Measurements from ENCODE around the gene CDYL. TPM values are rescaled to one million over a fixed set of nuclear protein-coding genes. Genes with fewer than 3 reads are reported as not detected.

Gene CDYL
- total and polyA plus RNA-seq, 2 donors = 10.4 to 56.0 TPM

- H3K36me3 ChIP-seq (ENCODE audit: control insufficient read depth in 2 of 2, insufficient read depth in 2 of 2, low read length in 1 of 2) = peaks cover 0 to 3% of the 10 kb centered on the region in 2 donors
- H3K9me3 ChIP-seq (ENCODE audit: control insufficient read depth in 2 of 2, insufficient read depth in 1 of 2, low read length in 1 of 2) = no peaks in the 10 kb centered on the region
- no peak for DNase-seq (ENCODE audit: low read depth in 6 of 9, low spot score in 9 of 9)
- H3K4me3 ChIP-seq (ENCODE audit: low read length in 2 of 2) = no peak overlapping the region
- no peak overlapping the region for H3K27ac ChIP-seq (ENCODE audit: low read depth in 1 of 2, low read length in 1 of 2)
- H3K27me3 ChIP-seq (ENCODE audit: control insufficient read depth in 2 of 2, insufficient read depth in 1 of 2, low read length in 1 of 2) = no peaks in the 10 kb centered on the region
- 96% methylated on average over 4 of the region's 4 CpGs for WGBS
- H3K4me1 ChIP-seq (ENCODE audit: control insufficient read depth in 2 of 2, insufficient read depth in 2 of 2, low read length in 2 of 2) = peaks cover 0 to 3% of the 10 kb centered on the region in 2 donors
Observed at GRCh38 chr6:4885341-4885933, 109.2 kb downstream of the CDYL start.

DNA sequence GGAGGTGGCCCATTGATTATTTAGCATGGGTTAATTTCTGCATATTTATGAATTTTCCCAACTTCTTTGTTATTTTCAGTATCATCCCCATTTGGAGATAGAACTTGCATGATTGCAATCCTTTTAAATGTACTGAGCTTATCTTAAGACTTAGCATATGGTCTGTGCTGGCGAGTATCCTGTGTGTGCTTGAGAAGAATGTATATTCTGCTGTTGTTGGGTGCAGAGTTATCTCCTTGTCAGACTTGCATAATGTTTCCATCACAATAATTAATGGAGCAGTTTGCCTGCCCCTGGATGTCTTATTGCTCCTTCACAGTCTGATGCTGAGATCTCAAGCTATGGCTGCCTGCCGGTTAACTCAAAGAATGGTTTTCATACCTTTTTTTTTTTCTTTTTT is 112.6 kb downstream of the CDYL start:
- H3K4me1 ChIP-seq (ENCODE audit: control insufficient read depth in 2 of 2, insufficient read depth in 2 of 2, low read length in 2 of 2) = peaks cover 0 to 3% of the 10 kb centered on the region in 2 donors
- H3K4me3 ChIP-seq (ENCODE audit: low read length in 2 of 2) = no peak overlapping the region
- 97% methylated on average over 2 of the region's 2 CpGs for WGBS
- H3K27me3 ChIP-seq (ENCODE audit: control insufficient read depth in 2 of 2, insufficient read depth in 1 of 2, low read length in 1 of 2) = no peaks in the 10 kb centered on the region
- no peak overlapping the region for H3K27ac ChIP-seq (ENCODE audit: low read depth in 1 of 2, low read length in 1 of 2)
- H3K36me3 ChIP-seq (ENCODE audit: control insufficient read depth in 2 of 2, insufficient read depth in 2 of 2, low read length in 1 of 2) = peaks cover 9 to 13% of the 10 kb centered on the region in 2 donors
- DNase-seq (ENCODE audit: low read depth in 6 of 9, low spot score in 9 of 9) = no peak
- H3K9me3 ChIP-seq (ENCODE audit: control insufficient read depth in 2 of 2, insufficient read depth in 1 of 2, low read length in 1 of 2) = no peaks in the 10 kb centered on the region

DNA sequence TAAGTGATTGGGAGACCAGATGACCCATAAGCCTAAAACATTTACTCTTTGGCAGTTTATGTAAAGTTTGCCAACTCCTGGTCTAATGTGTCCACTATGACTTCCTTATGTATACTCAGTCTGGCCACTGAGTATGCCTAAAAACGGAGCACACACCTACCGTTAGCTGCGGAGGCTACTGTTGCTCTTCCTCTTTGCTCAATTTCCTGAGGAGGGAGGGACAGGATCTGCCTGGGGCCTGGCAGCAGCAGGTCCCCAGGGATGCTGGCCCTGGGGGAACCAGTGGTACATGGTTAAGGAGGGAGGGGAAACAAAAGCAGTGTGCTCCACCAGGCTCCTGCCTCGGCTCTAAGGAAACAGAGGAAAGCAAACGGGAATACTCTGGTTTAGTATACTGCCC is 113.5 kb downstream of the CDYL start:
- Histone ChIP-seq H3K36me3 (ENCODE audit: control insufficient read depth in 2 of 2, insufficient read depth in 2 of 2, low read length in 1 of 2) (peaks cover 11 to 16% of the 10 kb centered on the region in 2 donors), H3K4me3 (ENCODE audit: low read length in 2 of 2) (no peak overlapping the region), H3K4me1 (ENCODE audit: control insufficient read depth in 2 of 2, insufficient read depth in 2 of 2, low read length in 2 of 2) (peaks cover 0 to 3% of the 10 kb centered on the region in 2 donors), H3K27ac (ENCODE audit: low read depth in 1 of 2, low read length in 1 of 2) (no peak overlapping the region), H3K27me3 (ENCODE audit: control insufficient read depth in 2 of 2, insufficient read depth in 1 of 2, low read length in 1 of 2) (no peaks in the 10 kb centered on the region), H3K9me3 (ENCODE audit: control insufficient read depth in 2 of 2, insufficient read depth in 1 of 2, low read length in 1 of 2) (no peaks in the 10 kb centered on the region)
- DNase-seq (ENCODE audit: low read depth in 6 of 9, low spot score in 9 of 9) = no peak
- 88% methylated on average over 5 of the region's 5 CpGs for WGBS

- H3K9me3 ChIP-seq (ENCODE audit: control insufficient read depth in 2 of 2, insufficient read depth in 1 of 2, low read length in 1 of 2) = no peaks in the 10 kb centered on the region
- DNase-seq (ENCODE audit: low read depth in 6 of 9, low spot score in 9 of 9) = no peak
- H3K4me3 ChIP-seq (ENCODE audit: low read length in 2 of 2) = no peak overlapping the region
- H3K4me1 ChIP-seq (ENCODE audit: control insufficient read depth in 2 of 2, insufficient read depth in 2 of 2, low read length in 2 of 2) = no peaks in the 10 kb centered on the region
- no peak overlapping the region for H3K27ac ChIP-seq (ENCODE audit: low read depth in 1 of 2, low read length in 1 of 2)
- H3K36me3 ChIP-seq (ENCODE audit: control insufficient read depth in 2 of 2, insufficient read depth in 2 of 2, low read length in 1 of 2) = peaks cover 11 to 16% of the 10 kb centered on the region in 2 donors
- no peaks in the 10 kb centered on the region for H3K27me3 ChIP-seq (ENCODE audit: control insufficient read depth in 2 of 2, insufficient read depth in 1 of 2, low read length in 1 of 2)
- 97% methylated on average over 9 of the region's 9 CpGs for WGBS
Observed at GRCh38 chr6:4890191-4890590, 114.0 kb downstream of the CDYL start.

- WGBS = 98% methylated on average over 11 of the region's 11 CpGs
- Histone ChIP-seq H3K9me3 (ENCODE audit: control insufficient read depth in 2 of 2, insufficient read depth in 1 of 2, low read length in 1 of 2) (no peaks in the 10 kb centered on the region), H3K4me3 (ENCODE audit: low read length in 2 of 2) (no peak overlapping the region), H3K27me3 (ENCODE audit: control insufficient read depth in 2 of 2, insufficient read depth in 1 of 2, low read length in 1 of 2) (no peaks in the 10 kb centered on the region), H3K4me1 (ENCODE audit: control insufficient read depth in 2 of 2, insufficient read depth in 2 of 2, low read length in 2 of 2) (no peaks in the 10 kb centered on the region), H3K27ac (ENCODE audit: low read depth in 1 of 2, low read length in 1 of 2) (no peak overlapping the region), H3K36me3 (ENCODE audit: control insufficient read depth in 2 of 2, insufficient read depth in 2 of 2, low read length in 1 of 2) (peaks cover 11 to 18% of the 10 kb centered on the region in 2 donors)
- DNase-seq (ENCODE audit: low read depth in 6 of 9, low spot score in 9 of 9) = no peak
Observed at GRCh38 chr6:4890627-4891026, 114.4 kb downstream of the CDYL start.

DNA sequence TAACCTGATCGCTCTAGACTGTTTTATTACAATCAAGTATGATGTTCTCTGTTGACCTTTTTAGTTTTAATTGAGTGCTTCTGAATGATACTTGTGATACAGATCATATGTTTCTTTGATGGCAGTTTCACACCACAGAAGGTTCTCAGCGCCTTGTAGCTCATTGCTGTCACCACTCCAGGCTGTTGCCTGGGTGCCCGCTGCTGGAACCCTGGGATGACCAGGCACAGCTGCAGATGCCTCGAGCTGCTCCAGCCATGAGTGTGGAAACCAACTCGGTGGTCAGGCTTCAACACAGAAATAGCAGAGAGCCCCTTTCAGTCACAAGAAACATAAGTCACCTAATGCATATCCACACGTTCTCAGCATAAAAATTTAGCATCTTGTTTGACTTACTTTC is 114.9 kb downstream of the CDYL start:
- H3K4me3 ChIP-seq (ENCODE audit: low read length in 2 of 2) = no peak overlapping the region
- DNase-seq (ENCODE audit: low read depth in 6 of 9, low spot score in 9 of 9) = no peak
- no peaks in the 10 kb centered on the region for H3K4me1 ChIP-seq (ENCODE audit: control insufficient read depth in 2 of 2, insufficient read depth in 2 of 2, low read length in 2 of 2)
- WGBS = 97% methylated on average over 6 of the region's 6 CpGs
- H3K27me3 ChIP-seq (ENCODE audit: control insufficient read depth in 2 of 2, insufficient read depth in 1 of 2, low read length in 1 of 2) = no peaks in the 10 kb centered on the region
- H3K27ac ChIP-seq (ENCODE audit: low read depth in 1 of 2, low read length in 1 of 2) = no peak overlapping the region
- H3K9me3 ChIP-seq (ENCODE audit: control insufficient read depth in 2 of 2, insufficient read depth in 1 of 2, low read length in 1 of 2) = no peaks in the 10 kb centered on the region
- H3K36me3 ChIP-seq (ENCODE audit: control insufficient read depth in 2 of 2, insufficient read depth in 2 of 2, low read length in 1 of 2) = peaks cover 11 to 23% of the 10 kb centered on the region in 2 donors

DNA sequence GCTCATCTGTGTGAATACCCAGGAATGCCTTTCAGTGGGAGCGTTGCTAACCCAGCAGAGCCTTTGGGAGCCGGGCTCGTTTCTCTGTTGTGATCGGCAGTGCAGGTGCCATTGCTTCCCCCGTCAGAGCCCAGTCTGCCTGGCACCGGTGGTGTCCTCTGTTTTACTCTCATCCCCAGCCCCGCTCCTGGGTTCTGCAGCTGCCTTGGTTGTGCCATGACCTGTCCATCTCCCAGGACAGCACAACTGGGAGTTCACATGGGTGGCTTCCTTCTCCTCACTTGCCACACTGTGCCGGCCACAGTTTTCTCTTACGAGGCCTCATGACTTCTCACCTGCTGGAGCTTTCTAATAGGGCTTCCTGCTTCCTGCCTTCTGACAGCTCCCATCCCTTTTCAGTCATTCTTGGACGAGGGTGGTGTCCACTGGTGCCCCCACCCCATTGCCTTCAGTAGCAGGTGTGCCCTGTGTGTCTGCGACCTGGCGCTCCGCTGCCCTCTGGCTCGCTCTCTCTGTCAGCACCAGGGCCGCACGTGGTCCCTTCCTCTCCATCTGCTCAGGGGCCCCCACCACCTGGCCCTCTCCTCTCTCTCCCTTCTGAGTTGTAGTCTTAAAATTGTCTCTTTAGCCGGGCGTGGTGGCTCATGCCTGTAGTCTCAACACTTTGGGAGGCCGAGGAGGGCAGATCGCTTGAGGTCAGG is 116.7 kb downstream of the CDYL start:
- no peak overlapping the region for H3K4me3 ChIP-seq (ENCODE audit: low read length in 2 of 2)
- no peak overlapping the region for H3K27ac ChIP-seq (ENCODE audit: low read depth in 1 of 2, low read length in 1 of 2)
- no peaks in the 10 kb centered on the region for H3K4me1 ChIP-seq (ENCODE audit: control insufficient read depth in 2 of 2, insufficient read depth in 2 of 2, low read length in 2 of 2)
- H3K27me3 ChIP-seq (ENCODE audit: control insufficient read depth in 2 of 2, insufficient read depth in 1 of 2, low read length in 1 of 2) = no peaks in the 10 kb centered on the region
- WGBS = 98% methylated on average over 20 of the region's 20 CpGs
- H3K36me3 ChIP-seq (ENCODE audit: control insufficient read depth in 2 of 2, insufficient read depth in 2 of 2, low read length in 1 of 2) = peaks cover 11 to 30% of the 10 kb centered on the region in 2 donors
- H3K9me3 ChIP-seq (ENCODE audit: control insufficient read depth in 2 of 2, insufficient read depth in 1 of 2, low read length in 1 of 2) = no peaks in the 10 kb centered on the region
- DNase-seq (ENCODE audit: low read depth in 6 of 9, low spot score in 9 of 9) = no peak

- Histone ChIP-seq H3K4me3 (ENCODE audit: low read length in 2 of 2) (no peak overlapping the region), H3K27ac (ENCODE audit: low read depth in 1 of 2, low read length in 1 of 2) (no peak overlapping the region), H3K4me1 (ENCODE audit: control insufficient read depth in 2 of 2, insufficient read depth in 2 of 2, low read length in 2 of 2) (no peaks in the 10 kb centered on the region), H3K36me3 (ENCODE audit: control insufficient read depth in 2 of 2, insufficient read depth in 2 of 2, low read length in 1 of 2) (peaks cover 11 to 30% of the 10 kb centered on the region in 2 donors), H3K27me3 (ENCODE audit: control insufficient read depth in 2 of 2, insufficient read depth in 1 of 2, low read length in 1 of 2) (no peaks in the 10 kb centered on the region), H3K9me3 (ENCODE audit: control insufficient read depth in 2 of 2, insufficient read depth in 1 of 2, low read length in 1 of 2) (no peaks in the 10 kb centered on the region)
- no peak for DNase-seq (ENCODE audit: low read depth in 6 of 9, low spot score in 9 of 9)
- 98% methylated on average over 9 of the region's 9 CpGs for WGBS
Observed at GRCh38 chr6:4894049-4894448, 117.8 kb downstream of the CDYL start.

GRCh38 chr6:4895971-4896370 is 119.8 kb downstream of the CDYL start:
- H3K36me3 ChIP-seq (ENCODE audit: control insufficient read depth in 2 of 2, insufficient read depth in 2 of 2, low read length in 1 of 2) = peaks cover 14 to 30% of the 10 kb centered on the region in 2 donors

More at GRCh38 chr6:4895971-4896370, 119.8 kb downstream of the CDYL start:
- Histone ChIP-seq H3K27ac (ENCODE audit: low read depth in 1 of 2, low read length in 1 of 2) (no peak overlapping the region), H3K4me1 (ENCODE audit: control insufficient read depth in 2 of 2, insufficient read depth in 2 of 2, low read length in 2 of 2) (no peaks in the 10 kb centered on the region), H3K9me3 (ENCODE audit: control insufficient read depth in 2 of 2, insufficient read depth in 1 of 2, low read length in 1 of 2) (peaks cover 0 to 2% of the 10 kb centered on the region in 2 donors), H3K4me3 (ENCODE audit: low read length in 2 of 2) (no peak overlapping the region), H3K27me3 (ENCODE audit: control insufficient read depth in 2 of 2, insufficient read depth in 1 of 2, low read length in 1 of 2) (no peaks in the 10 kb centered on the region)
- DNase-seq (ENCODE audit: low read depth in 6 of 9, low spot score in 9 of 9) = no peak
- 96% methylated on average over 5 of the region's 5 CpGs for WGBS

All from thymus (tissue), 11 donors.